Activated T-helper 2 cell treated with anti-CD3 and anti-CD28 coated beads, Interferon-gamma antibody, Interleukin-2, Interleukin-4, amounts not matched to agents 10 μg/mL and 5 μg/mL and 100 μg/mL, durations not matched to agents 14 hours and 24 hours and 36 hours (primary cell): ENCODE measurements around the gene PTPRN2. TPM values are rescaled to one million over a fixed set of nuclear protein-coding genes. Genes with fewer than 3 reads are reported as not detected.
"Not testable (repeated sequence)": the region's sequence is repeated elsewhere in the genome, so short reads cannot be mapped to it uniquely, and the experiment has no call there.

Source experiments
- DNase-seq: peaks from one replicate; pipeline ENCODE4 v3.0.0; 2021; ENCODE audit warnings: low spot score
- H3K27ac Mint-ChIP-seq: one replicate; pipeline ENCODE4 v1.8.0; 2021; ENCODE audit warnings: mixed read lengths
- H3K27me3 Mint-ChIP-seq: one replicate; pipeline ENCODE4 v1.8.0; 2021; ENCODE audit warnings: low read depth, mixed read lengths
- H3K36me3 Mint-ChIP-seq: one replicate; pipeline ENCODE4 v1.8.0; 2021; ENCODE audit warnings: low read depth, mixed read lengths
- H3K4me1 Mint-ChIP-seq: one replicate; pipeline ENCODE4 v1.8.0; 2021; ENCODE audit warnings: low read depth, mixed read lengths
- H3K4me3 Mint-ChIP-seq: one replicate; pipeline ENCODE4 v1.8.0; 2021; ENCODE audit warnings: low read depth, mild to moderate bottlenecking, moderate library complexity, mixed read lengths
- H3K9me3 Mint-ChIP-seq: one replicate; pipeline ENCODE4 v1.8.0; 2021; ENCODE audit warnings: mixed read lengths
- intact Hi-C: fragments of 100-400 bp; cut with micrococcal nuclease; formaldehyde crosslinking; loops from one replicate; pipeline ENCODE4 v1.15.1; 2023
- total RNA-seq: library from RNA; stranded (reverse); gene quantifications from 2 replicates; pipeline ENCODE4 v1.2.3, GENCODE V29; 2022

Gene PTPRN2
- total RNA-seq, 1 donor from 2014 or later, result 1.3 TPM

- H3K9me3 Mint-ChIP-seq, result no peaks in the 10 kb centered on the region
- no peak for DNase-seq
- intact Hi-C loops, result no loop called here
- H3K36me3 Mint-ChIP-seq, result no peaks in the 10 kb centered on the region
- H3K27ac Mint-ChIP-seq, result no peak overlapping the region
- H3K4me3 Mint-ChIP-seq, result no peak overlapping the region
- H3K4me1 Mint-ChIP-seq, result no peaks in the 10 kb centered on the region
- H3K27me3 Mint-ChIP-seq, result no peaks in the 10 kb centered on the region
These were observed 50.1 kb downstream of the PTPRN2 start for GRCh38 chr7:158537516-158537882.

- Mint-ChIP-seq H3K9me3 (no peaks in the 10 kb centered on the region), H3K27ac (no peak overlapping the region), H3K27me3 (no peaks in the 10 kb centered on the region), H3K4me3 (no peak overlapping the region), H3K36me3 (no peaks in the 10 kb centered on the region), H3K4me1 (no peaks in the 10 kb centered on the region)
- DNase-seq, result no peak
- intact Hi-C loops, result no loop called here
These were observed 50.6 kb downstream of the PTPRN2 start for GRCh38 chr7:158536871-158537515.

GRCh38 chr7:158535079-158535478, 52.5 kb downstream of the PTPRN2 start:
- Mint-ChIP-seq H3K36me3 (no peaks in the 10 kb centered on the region), H3K27ac (no peak overlapping the region), H3K4me1 (no peaks in the 10 kb centered on the region), H3K27me3 (no peaks in the 10 kb centered on the region), H3K4me3 (no peak overlapping the region), H3K9me3 (no peaks in the 10 kb centered on the region)
- intact Hi-C loops, result no loop called here
- DNase-seq, result no peak

DNA sequence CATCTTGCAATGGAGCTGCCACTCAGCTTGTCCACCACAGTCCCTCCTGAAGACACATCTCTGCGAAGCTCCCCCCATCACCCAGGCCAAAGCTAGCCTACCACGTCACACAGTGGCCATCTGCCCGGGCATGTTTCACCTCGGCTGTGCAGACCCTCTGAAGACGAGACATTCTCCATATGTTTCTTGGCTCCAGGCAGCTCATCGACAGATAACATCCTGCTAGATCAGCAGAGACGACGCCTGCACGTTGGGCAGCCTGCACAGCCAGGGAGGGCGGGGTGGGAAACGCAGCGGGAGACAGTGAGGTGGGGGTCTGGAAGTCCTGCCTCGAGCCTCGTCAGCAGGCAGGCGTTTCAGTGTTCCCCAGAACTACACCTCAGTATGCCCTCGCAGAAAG, 53.0 kb downstream of the PTPRN2 start:
- Mint-ChIP-seq H3K4me3 (no peak overlapping the region), H3K9me3 (no peaks in the 10 kb centered on the region), H3K36me3 (no peaks in the 10 kb centered on the region), H3K27me3 (no peaks in the 10 kb centered on the region), H3K27ac (no peak overlapping the region), H3K4me1 (no peaks in the 10 kb centered on the region)
- no peak for DNase-seq
- intact Hi-C loops, result no loop called here

- H3K9me3 Mint-ChIP-seq, H3K27me3 Mint-ChIP-seq, H3K4me1 Mint-ChIP-seq, H3K36me3 Mint-ChIP-seq, H3K27ac Mint-ChIP-seq, intact Hi-C loops, DNase-seq, H3K4me3 Mint-ChIP-seq: not testable (repeated sequence)
These were observed 53.5 kb downstream of the PTPRN2 start for GRCh38 chr7:158534134-158534515.

DNA sequence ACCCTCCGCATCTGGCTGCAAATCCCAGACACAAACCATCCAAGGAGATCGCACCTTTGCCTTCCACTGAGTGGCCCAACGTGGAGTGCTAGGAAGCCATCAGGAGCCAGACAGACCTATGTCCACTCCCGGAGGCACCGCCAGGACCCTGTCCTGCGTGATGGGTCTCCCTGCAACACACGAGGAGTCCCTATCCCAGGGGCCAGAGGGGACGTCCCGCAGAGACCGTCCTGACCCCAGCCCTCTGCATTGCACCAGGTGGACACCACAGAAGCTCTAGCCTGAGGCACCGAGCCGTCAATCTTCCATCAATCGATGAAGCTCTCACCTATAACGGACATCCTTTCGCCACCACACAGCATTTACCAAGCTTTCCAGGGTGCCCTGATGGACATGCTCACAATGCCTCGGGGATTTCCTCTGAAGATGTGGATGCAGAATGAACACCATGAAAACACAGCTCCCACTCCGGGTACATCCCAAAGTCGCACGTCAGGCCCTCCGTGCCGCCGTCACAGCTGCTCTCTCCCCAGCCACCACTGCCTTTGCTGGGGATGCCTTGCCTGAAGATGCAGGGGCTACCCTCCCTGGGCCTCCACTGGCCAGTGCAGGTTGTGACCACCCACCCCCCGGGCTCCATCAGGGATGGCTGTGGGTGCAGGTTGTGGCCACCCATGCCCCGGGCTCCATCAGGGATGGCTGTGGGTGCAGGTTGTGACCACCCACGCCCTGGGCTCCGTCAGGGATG, 54.1 kb downstream of the PTPRN2 start:
- intact Hi-C loops, result no loop called here
- H3K36me3 Mint-ChIP-seq, result no peaks in the 10 kb centered on the region
- H3K4me1 Mint-ChIP-seq, result no peaks in the 10 kb centered on the region
- no peak overlapping the region for H3K4me3 Mint-ChIP-seq
- DNase-seq, result no peak
- H3K9me3 Mint-ChIP-seq, result no peaks in the 10 kb centered on the region
- no peak overlapping the region for H3K27ac Mint-ChIP-seq
- H3K27me3 Mint-ChIP-seq, result no peaks in the 10 kb centered on the region

- DNase-seq, result no peak
- Mint-ChIP-seq H3K9me3 (no peaks in the 10 kb centered on the region), H3K27ac (no peak overlapping the region), H3K36me3 (no peaks in the 10 kb centered on the region), H3K4me3 (no peak overlapping the region), H3K4me1 (no peaks in the 10 kb centered on the region), H3K27me3 (no peaks in the 10 kb centered on the region)
- intact Hi-C loops, result no loop called here
These were observed 55.5 kb downstream of the PTPRN2 start for GRCh38 chr7:158532093-158532627.

DNA sequence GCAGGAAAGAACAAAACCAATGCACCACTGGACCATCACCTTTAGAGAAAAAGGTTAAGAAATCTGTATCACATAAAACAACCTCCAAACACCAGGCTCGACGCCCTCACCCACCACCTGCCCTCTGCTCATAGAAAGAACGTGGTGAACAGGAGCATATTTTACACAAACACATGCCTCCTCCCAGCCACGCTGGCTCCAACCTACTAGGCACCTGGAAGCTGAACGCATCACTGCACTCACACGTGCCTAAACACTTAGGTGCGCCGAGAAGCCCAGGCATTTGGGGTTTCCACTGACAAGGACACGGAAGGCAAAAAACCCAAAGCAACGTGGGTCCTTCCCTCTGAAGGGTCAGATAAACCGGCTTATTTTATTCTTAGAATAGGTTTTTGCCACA, 56.0 kb downstream of the PTPRN2 start:
- no peaks in the 10 kb centered on the region for H3K27me3 Mint-ChIP-seq
- no peaks in the 10 kb centered on the region for H3K9me3 Mint-ChIP-seq
- DNase-seq, result no peak
- H3K4me1 Mint-ChIP-seq, result no peaks in the 10 kb centered on the region
- intact Hi-C loops, result no loop called here
- no peaks in the 10 kb centered on the region for H3K36me3 Mint-ChIP-seq
- H3K27ac Mint-ChIP-seq, result no peak overlapping the region
- no peak overlapping the region for H3K4me3 Mint-ChIP-seq

- Mint-ChIP-seq H3K36me3 (no peaks in the 10 kb centered on the region), H3K27ac (no peak overlapping the region), H3K9me3 (no peaks in the 10 kb centered on the region), H3K4me1 (no peaks in the 10 kb centered on the region), H3K27me3 (no peaks in the 10 kb centered on the region), H3K4me3 (no peak overlapping the region)
- DNase-seq, result no peak
- intact Hi-C loops, result no loop called here
These were observed 56.6 kb downstream of the PTPRN2 start for GRCh38 chr7:158530800-158531609.

DNA sequence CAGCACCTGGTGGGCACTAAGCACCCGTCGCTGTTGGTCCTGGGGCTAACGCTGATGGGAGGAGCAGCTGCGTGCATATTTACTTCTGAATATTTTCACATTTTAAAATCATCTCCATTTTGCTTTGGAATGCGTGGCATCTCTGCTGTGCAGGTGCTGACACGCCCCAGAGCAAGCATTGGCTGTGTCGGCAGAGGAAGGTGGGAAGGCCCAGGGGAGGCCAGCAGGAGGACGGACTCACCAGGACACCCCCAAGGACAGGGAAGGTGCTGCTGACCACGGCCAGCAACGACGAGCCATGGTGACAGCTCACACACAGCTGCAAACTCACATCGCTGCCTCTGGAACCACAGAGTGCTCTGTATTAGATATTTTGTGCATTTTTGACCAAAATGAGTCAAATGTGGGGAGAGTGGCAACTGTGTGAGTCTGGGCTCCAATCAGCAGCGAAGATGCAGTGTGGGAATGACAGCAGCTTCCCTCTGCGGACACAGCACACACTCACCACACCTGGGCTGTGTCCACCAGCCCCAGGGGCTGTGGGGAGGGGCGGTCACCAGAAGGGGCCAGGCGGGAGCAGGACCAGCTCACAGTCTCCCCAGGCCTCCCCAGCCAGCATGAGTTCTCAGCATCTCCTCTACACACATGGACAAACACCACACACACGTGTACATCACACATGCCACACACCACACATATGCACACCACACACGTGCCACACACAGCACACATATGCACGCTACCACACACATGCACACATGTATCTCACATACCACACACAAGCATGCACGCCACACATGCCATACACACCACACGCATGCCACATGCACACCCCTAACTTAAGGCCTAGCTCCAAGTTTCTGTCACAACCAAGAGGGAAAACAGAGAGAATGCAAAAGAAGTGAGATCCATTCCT, 58.2 kb downstream of the PTPRN2 start:
- DNase-seq, result no peak
- Mint-ChIP-seq H3K36me3 (no peaks in the 10 kb centered on the region), H3K4me1 (no peaks in the 10 kb centered on the region), H3K9me3 (no peaks in the 10 kb centered on the region), H3K4me3 (no peak overlapping the region), H3K27ac (no peak overlapping the region), H3K27me3 (no peaks in the 10 kb centered on the region)
- intact Hi-C loops, result no loop called here

DNA sequence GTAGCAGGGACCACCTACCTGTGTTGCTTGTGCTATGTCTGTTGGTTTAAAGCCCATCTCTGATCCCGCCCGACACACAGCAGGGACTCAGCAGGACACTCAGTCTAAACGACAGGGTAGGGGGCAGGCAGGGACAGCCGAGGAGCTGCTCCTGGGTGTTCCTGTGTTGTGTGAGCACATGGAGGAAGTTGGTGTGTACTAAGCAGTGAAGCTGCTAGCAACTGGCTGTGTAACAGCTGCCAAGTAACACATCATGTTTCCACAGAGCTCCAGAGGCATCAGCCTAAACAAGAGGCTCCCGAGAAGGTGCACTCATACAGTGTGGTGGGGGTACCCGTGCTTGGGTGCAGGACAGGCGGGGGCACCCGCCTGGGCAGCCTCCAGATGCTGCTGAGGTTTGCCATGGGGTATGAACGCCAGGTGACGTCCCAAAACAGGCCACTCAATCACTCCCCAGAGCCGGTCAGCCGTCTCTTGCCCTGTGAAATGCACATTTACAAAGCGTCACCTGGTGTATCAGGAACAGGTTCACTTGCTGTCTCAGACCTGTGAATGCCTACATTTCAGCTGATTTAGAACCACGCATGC, 59.6 kb downstream of the PTPRN2 start:
- no peak for DNase-seq
- intact Hi-C loops, result no loop called here
- Mint-ChIP-seq H3K27ac (no peak overlapping the region), H3K4me1 (no peaks in the 10 kb centered on the region), H3K9me3 (no peaks in the 10 kb centered on the region), H3K27me3 (no peaks in the 10 kb centered on the region), H3K36me3 (no peaks in the 10 kb centered on the region), H3K4me3 (no peak overlapping the region)

- no peak overlapping the region for H3K27ac Mint-ChIP-seq
- no peaks in the 10 kb centered on the region for H3K27me3 Mint-ChIP-seq
- H3K4me1 Mint-ChIP-seq, result no peaks in the 10 kb centered on the region
- DNase-seq, result no peak
- H3K36me3 Mint-ChIP-seq, result no peaks in the 10 kb centered on the region
- no peak overlapping the region for H3K4me3 Mint-ChIP-seq
- intact Hi-C loops, result no loop called here
- H3K9me3 Mint-ChIP-seq, result peaks cover 4% of the 10 kb centered on the region
These were observed 60.1 kb downstream of the PTPRN2 start for GRCh38 chr7:158527495-158527894.
